ENCODE data around the gene CACNB1. TPM values are rescaled to one million over a fixed set of nuclear protein-coding genes. Genes with fewer than 3 reads are reported as not detected.

CACNB1 gene
- 1.1 and 2.3 TPM in 2 replicates for total RNA-seq

DNA sequence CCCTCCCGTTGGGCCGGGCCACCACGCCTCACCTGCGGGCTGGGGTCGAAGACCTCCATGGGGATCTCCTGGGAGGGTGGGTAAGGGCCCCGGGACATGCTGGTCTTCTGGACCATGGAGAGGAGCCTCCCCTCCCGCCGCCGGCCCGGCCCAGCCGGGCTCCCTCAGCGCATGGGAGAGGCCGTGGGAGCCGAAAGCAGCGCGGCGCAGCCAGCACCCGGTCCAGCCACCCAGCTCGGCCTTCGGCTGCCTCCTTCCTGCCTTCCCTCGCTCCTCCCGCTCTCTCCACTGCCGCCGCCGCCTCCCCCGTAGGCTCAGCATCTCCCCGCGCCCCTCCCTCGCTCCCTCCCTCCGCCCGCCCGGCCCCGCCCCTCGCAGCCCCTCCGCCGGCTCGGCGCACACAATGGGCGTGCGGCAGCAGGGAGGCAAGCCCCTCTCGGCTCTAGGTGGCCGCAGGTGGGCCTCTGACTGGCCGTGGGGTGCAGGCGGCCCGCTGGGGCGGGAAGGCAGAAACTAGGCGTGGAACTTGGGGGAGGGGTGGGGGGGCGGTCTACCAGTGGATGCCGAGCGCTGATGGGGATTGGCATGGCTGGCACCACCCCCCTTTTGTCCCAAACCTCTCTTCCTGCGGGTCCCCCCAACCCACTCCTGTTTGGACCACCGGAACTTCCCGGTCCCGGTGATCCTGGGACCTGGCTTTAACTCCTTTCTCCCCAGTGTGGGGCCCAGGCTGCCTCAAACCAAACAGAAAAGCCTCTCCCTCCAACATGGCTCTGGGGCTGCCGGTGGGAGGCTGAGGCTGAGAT is at the start of gene CACNB1:
TSS of gene CACNB1 (minus strand) at position 290 of the 806 bp plus-strand sequence. CDS start at position 116, 174 bp downstream.

DNA sequence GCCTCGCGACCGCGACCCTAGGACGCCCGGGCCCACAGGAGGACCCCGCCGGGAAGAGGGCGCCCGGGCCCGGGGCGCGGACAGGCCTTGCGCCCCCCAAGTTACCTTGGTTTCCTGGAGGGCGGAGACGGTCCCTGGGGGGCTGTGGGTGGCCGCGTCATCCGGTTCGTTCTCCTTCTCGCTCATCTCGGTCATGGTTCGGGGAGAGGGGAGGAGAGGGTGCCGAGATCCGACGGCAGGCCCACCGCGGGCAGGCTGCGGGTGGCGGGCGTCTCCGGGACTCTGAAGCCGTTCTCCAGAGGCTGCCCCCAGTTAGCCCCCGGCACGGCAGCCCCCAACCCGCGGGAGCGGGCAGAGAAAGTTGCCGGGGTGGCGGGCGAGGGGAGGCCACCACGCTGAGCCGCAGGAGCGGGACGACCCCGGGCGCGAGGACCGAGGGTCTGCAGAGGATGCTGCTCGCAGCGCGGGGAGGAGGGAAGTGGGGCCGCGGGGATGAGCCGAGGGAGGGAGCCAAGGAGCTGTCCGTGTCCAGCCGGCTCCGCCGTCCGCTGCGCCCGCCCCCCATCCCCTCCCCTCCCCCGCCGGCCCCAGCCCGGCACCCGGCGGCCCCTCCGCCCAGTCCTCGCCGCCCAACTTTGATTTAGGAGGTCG is 28.0 kb upstream of the CACNB1 start, which contains the start of gene STAC2:
TSS of gene STAC2 (minus strand) at position 638 of the 651 bp plus-strand sequence. CDS start at position 195, 443 bp downstream.

DNA sequence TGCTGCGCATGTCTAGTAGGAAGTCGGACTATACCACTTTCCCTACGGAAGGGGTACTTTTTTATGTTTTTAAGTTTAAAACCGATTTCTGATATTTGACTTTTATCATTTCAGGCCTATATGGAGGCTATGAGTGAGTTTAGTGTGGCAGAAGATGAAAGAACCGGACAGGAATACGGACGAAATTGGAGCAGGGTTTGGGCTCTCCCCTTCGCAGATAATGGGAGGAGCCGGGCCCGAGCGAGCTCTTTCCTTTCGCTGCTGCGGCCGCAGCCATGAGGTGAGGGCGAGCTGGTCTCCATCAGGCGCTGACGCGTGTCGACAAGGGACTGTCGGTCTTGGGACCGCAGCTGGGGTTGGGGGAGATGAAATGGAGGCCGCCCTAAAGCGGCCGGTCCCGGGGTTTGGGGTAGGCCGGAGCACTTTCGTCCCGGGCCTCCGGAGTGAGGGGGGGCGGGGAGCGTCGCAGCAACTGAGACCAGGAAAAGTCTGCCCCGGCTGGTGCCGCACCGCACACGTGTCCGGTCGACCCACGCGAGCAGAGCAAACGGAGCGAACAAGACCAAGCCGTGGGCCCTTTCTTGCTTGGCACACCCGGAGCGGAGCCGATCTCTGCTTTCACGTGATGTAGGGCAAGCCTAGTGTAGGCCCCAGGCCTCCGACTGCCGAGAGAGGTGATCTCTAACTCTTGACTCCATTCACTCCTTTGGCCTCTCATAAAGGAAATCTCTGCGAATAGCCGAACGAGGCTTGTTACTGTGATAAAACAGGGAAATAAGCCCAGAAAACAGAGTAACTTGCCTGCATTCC is 2.8 kb upstream of the CACNB1 start, which contains the start of gene RPL19:
TSS of gene RPL19 (plus strand) at position 214 of the 810 bp plus-strand sequence. CDS start at position 276, 62 bp downstream.

DNA sequence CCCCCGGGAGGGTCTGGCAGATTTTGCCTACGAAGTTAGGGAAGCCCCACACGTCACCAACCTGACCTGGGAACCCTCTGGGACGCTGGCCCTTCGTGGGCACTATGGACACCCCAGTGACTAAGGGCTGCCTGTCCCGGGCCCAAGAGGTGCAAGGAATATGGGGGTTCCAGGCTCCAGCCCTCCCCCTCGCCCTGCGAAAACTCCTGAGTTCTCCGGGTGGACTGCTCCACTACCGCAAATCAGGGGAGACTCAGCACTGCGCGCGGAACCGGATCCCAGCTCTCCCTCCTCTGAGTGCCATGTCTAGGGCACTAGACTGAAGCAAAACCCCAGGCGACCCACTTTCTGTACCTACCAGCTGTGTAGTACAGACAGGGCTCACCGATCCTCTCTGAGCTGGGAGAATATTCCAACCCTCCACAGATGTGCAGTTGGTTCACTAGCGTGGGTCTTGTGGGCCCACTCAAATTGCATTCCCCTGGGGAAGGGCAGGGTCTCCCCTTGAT is 31.6 kb downstream of the CACNB1 start, which contains the start of gene ARL5C:
TSS of gene ARL5C (minus strand) at position 321 of the 509 bp plus-strand sequence. CDS start 401 bp downstream, outside the sequence.

DNA sequence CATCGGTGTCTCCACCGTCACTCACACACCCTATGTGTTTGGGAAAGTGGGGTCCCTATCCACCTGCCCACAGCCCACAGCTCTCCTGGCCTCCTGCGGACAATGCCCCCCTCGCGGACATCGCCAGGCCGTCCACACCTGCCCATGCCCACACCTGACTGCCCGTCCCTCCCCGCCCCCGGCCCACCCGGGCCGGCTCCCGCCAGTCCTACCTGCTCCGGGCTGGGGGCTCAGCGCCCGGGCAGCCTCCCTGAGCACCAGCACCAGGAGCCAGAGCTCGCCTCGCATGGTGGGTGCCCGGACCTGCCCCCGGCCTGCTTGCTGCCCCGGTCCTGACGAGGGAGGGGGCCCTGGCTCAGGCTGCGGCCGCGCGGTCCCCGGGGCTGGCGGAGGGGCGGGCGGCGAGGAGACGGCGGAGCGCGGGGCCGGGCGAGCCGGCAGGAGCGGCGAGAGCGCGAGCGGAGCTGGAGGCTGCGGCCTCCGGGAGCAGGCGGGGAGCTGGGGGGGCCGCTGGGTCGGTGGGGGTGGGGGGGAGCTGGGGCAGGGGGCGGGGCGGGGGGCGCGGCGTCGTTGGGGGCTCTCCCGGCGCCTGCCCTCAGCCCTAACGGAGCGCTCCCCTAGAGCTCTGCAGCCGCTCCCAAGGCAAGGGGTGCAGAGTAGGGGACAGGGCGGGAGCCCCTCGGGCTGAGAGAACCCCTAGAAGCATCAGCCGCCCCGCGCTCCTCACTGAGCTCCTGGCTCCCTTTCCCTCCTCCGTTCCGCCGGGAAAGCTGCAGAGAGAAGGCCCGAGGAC is 46.1 kb downstream of the CACNB1 start, which contains the start of gene PLXDC1:
TSS of gene PLXDC1 (minus strand) at position 488 of the 793 bp plus-strand sequence. CDS start at position 288, 200 bp downstream.

Other genes with a start within 250 kb of the CACNB1 start
- gene FBXO47, start 230.3 kb downstream of the CACNB1 start, total RNA-seq, result not detected in 2 replicates
- 0.06 and 0.16 TPM in 2 replicates for gene PLXDC1, start 46.0 kb downstream of the CACNB1 start, total RNA-seq
- not detected in 2 replicates for gene ARL5C, start 31.5 kb downstream of the CACNB1 start, total RNA-seq
- 1,651 and 1,671 TPM in 2 replicates for gene RPL19, start 2.6 kb upstream of the CACNB1 start, total RNA-seq
- gene STAC2, start 28.3 kb upstream of the CACNB1 start, total RNA-seq, result not detected in 2 replicates
- 9.4 and 20.0 TPM in 2 replicates for gene FBXL20, start 204.0 kb upstream of the CACNB1 start, total RNA-seq

Data from bladder microvascular endothelial cell (primary cell).